ENCODE results near the gene VAV3. TPM values are rescaled to one million over a fixed set of nuclear protein-coding genes. Genes with fewer than 3 reads are reported as not detected.
"Not testable (repeated sequence)": the region's sequence is repeated elsewhere in the genome, so short reads cannot be mapped to it uniquely, and the experiment has no call there.

Gene VAV3
- total and polyA plus RNA-seq, 11 donors, result 0.57 to 8.3 (median 1.9) TPM

DNA sequence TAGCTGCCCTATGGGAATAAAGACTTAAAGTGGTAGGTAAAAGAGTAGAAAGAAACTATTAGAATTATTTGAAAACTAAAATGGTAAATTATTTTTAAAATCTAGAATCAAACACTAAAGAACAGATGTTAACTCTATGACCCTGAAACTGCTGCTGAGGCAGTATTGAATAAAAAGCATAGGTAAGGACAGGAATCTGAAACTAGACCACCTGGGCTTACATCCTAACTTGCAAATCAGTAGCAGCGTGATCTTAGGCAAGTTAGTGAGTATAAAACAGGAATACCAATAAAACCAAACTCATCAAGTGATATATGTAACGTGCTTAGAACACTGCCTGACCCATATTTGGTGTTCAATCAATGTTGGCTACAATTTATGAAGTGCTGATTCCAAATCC, 257.9 kb downstream of the VAV3 start:
- H3K27me3 ChIP-seq, result no peaks in the 10 kb centered on the region
- H3K4me3 ChIP-seq, result no peak overlapping the region
- peaks cover 0 to 12% (median 0%) of the 10 kb centered on the region in 12 donors for H3K9me3 ChIP-seq
- no peaks in the 10 kb centered on the region for H3K4me1 ChIP-seq
- no peak overlapping the region for H3K27ac ChIP-seq
- H3K36me3 ChIP-seq, result peaks cover 0 to 14% (median 0%) of the 10 kb centered on the region in 9 donors
- DNase-seq, result no peak
- WGBS, 4 donors, result 86 to 87% (median 86%) methylated on average over 2 of the region's 2 CpGs
- TF ChIP-seq, protein P1, sequence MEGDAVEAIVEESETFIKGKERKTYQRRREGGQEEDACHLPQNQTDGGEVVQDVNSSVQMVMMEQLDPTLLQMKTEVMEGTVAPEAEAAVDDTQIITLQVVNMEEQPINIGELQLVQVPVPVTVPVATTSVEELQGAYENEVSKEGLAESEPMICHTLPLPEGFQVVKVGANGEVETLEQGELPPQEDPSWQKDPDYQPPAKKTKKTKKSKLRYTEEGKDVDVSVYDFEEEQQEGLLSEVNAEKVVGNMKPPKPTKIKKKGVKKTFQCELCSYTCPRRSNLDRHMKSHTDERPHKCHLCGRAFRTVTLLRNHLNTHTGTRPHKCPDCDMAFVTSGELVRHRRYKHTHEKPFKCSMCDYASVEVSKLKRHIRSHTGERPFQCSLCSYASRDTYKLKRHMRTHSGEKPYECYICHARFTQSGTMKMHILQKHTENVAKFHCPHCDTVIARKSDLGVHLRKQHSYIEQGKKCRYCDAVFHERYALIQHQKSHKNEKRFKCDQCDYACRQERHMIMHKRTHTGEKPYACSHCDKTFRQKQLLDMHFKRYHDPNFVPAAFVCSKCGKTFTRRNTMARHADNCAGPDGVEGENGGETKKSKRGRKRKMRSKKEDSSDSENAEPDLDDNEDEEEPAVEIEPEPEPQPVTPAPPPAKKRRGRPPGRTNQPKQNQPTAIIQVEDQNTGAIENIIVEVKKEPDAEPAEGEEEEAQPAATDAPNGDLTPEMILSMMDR (IDR thresholded peaks at IDR 0.05), result no peak
- no peak for TF ChIP-seq POLR2A (IDR thresholded peaks at IDR 0.05)
- intact Hi-C loops (cut with DNase I), result no loop called here
- ATAC-seq, result no peak

DNA sequence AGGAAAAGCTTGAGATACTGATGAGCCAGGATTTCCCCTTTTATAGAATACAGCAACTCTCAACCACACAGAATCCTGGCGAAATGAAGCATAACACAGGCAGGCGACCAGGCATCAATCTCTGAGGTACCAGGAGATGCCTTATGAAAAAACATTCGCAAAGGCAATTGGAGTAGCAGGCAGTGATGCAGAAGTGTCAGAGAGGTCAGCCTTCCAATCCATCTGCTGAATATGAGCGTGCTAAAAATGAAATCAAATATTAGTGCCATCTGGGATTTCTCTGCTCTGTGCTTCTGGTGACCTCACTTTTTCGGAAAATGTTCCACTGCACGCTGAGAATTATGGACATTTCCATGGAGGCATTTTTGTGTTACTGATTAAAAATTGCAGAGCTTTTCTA, 258.8 kb downstream of the VAV3 start:
- ATAC-seq (no peak), DNase-seq (no peak)
- H3K36me3 ChIP-seq, result peaks cover 0 to 14% (median 0%) of the 10 kb centered on the region in 9 donors
- H3K27ac ChIP-seq, result no peak overlapping the region
- H3K4me1 ChIP-seq, result no peaks in the 10 kb centered on the region
- H3K4me3 ChIP-seq, result no peak overlapping the region
- intact Hi-C loops (cut with DNase I), result no loop called here
- H3K27me3 ChIP-seq, result no peaks in the 10 kb centered on the region
- TF ChIP-seq, protein P1 (IDR thresholded peaks at IDR 0.05), result no peak
- no peak for TF ChIP-seq POLR2A (IDR thresholded peaks at IDR 0.05)
- 85 to 88% (median 87%) methylated on average over 6 of the region's 6 CpGs for WGBS, 4 donors
- H3K9me3 ChIP-seq, result peaks cover 0 to 7% (median 0%) of the 10 kb centered on the region in 12 donors

DNA sequence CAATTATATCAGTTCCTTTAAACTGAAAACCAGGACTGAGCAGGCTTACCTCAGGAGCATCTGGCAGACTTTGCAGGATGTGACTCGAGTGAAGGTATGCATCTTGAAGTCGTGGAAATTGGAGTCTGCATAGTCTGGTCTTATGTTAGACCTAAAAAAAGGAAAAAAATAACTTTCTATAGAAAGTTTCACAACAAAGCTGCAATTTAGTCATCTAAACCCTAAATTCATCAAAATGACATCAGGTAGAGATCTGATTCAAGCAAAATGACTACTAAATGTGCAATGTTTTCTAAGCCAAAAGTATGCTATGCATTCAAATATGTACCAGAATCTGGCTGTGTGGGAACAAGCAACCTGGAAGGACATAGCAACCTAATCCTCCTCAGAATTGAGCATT, 260.1 kb downstream of the VAV3 start:
- Histone ChIP-seq H3K9me3 (no peaks in the 10 kb centered on the region), H3K36me3 (peaks cover 0 to 14% (median 0%) of the 10 kb centered on the region in 9 donors), H3K27ac (no peak overlapping the region), H3K4me1 (no peaks in the 10 kb centered on the region), H3K4me3 (no peak overlapping the region), H3K27me3 (no peaks in the 10 kb centered on the region)
- TF ChIP-seq, protein P1 (IDR thresholded peaks at IDR 0.05), result no peak
- no peak for TF ChIP-seq POLR2A (IDR thresholded peaks at IDR 0.05)
- 77 to 80% (median 78%) methylated on average over 2 of the region's 2 CpGs for WGBS, 4 donors
- intact Hi-C loops (cut with DNase I), result no loop called here
- DNase-seq (no peak), ATAC-seq (no peak)

DNA sequence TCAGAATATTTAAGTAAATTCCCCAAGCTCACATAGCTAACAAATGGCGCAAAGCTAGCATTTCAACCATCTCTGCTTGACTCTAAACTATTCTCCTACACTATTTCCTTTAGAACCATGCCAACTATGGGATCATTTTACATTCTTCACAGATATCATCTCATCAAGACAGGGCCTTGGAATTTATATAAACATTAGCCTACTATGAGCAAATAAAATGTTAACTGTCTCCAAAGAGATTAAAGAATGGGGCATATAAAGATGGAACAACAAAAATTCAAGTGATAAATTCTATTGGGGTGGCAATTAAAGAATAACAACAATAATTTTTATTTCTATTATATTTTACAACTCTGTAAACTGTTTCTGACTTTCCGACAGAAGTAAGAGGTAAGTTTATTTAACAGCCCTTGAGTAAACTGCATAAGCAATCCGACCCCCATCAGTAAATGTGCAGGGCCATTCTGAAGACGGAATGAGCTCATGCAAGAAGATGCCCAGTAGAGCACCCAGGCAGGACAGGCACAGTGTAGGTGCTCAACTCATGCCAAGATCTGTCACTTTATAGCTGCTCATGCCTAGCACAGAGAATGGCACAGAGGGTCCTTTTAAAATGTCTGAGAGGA, 261.9 kb downstream of the VAV3 start:
- TF ChIP-seq POLR2A (IDR thresholded peaks at IDR 0.05), result no peak
- TF ChIP-seq, protein P1 (IDR thresholded peaks at IDR 0.05), result no peak
- Histone ChIP-seq H3K4me1 (no peaks in the 10 kb centered on the region), H3K27ac (no peak overlapping the region), H3K27me3 (no peaks in the 10 kb centered on the region), H3K36me3 (peaks cover 0 to 14% (median 0%) of the 10 kb centered on the region in 9 donors), H3K9me3 (no peaks in the 10 kb centered on the region), H3K4me3 (no peak overlapping the region)
- ATAC-seq, result no peak
- no peak for DNase-seq
- intact Hi-C loops (cut with DNase I), result no loop called here
- WGBS, 4 donors, result 72 to 85% (median 83%) methylated on average over 4 of the region's 4 CpGs

DNA sequence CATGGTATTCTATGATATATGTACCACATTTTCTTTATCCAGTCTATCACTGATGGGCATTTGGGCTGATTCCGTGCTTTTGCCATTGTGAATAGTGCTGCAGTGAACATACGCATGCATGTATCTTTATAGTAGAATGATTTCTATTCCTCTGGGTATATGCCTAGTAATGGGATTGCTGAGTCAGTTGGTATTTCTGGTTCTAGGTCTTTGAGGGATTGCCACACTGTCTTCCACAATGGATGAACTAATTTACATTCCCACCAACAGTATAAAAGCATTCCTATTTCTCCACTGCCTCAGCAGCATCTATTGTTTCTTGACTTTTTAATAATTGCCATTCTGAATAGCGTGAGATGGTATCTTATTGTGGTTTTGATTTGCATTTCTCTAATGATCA, 264.3 kb downstream of the VAV3 start:
- H3K4me3 ChIP-seq; H3K27ac ChIP-seq; intact Hi-C loops (cut with DNase I); DNase-seq; H3K9me3 ChIP-seq; ATAC-seq; H3K27me3 ChIP-seq; H3K4me1 ChIP-seq: not testable (repeated sequence)
- 32 to 81% (median 72%) methylated on average over 3 of the region's 3 CpGs for WGBS, 4 donors
- peaks cover 0 to 14% (median 0%) of the 10 kb centered on the region in 9 donors for H3K36me3 ChIP-seq

Measured in heart left ventricle (tissue), 16 donors.